GM12892 (cell line): ENCODE measurements around the gene OLIG1.

Experiments used
- POLR2A ChIP-seq: IDR thresholded peaks from 2 replicates; pipeline ENCODE4 v1.6.1; 2011; ENCODE audit warnings: low read depth, low read length, control low read depth
- POLR2AphosphoS5 ChIP-seq: IDR thresholded peaks from 2 replicates; pipeline ENCODE4 v1.6.1; 2011; ENCODE audit warnings: low read depth, low read length, control low read depth
- TAF1 ChIP-seq: IDR thresholded peaks from 2 replicates; pipeline ENCODE4 v1.6.1; 2011; ENCODE audit warnings: low read depth, mild to moderate bottlenecking, control low read depth, low read length, borderline replicate concordance

- TF ChIP-seq POLR2AphosphoS5 (no peak), POLR2A (no peak), TAF1 (no peak)
These were observed 3.7 kb downstream of the OLIG1 start for GRCh38 chr21:33073636-33074035.
